ENCODE results near the gene BRIP1. TPM values are rescaled to one million over a fixed set of nuclear protein-coding genes. Genes with fewer than 3 reads are reported as not detected.
A peak's percentile ranks its signal among the peaks of the same experiment; 100 is the strongest.

Gene BRIP1
- total and polyA plus RNA-seq, 9 of the 15 experiments (the other 6 are each of a cell fraction or from before 2014, with no cell fraction given): 2.4 to 17.5 (median 11.2) TPM

- no peak overlapping the region for H3K27ac ChIP-seq (ENCODE audit: extremely low read depth, low read depth, low read length)
- H3K79me2 ChIP-seq (ENCODE audit: control insufficient read depth, insufficient read depth, low read length): no peaks in the 10 kb centered on the region
- no peak for ATAC-seq
- no peak for DNase-seq (ENCODE audit: extremely low read depth in 1 of 4, low spot score in 3 of 4)
- FAIRE-seq: no peak
- 0% methylated on average over 1 of the region's 1 CpG for WGBS (ENCODE audit: insufficient coverage, low coverage, missing lambda C conversion rate)
- intact Hi-C loops (cut with micrococcal nuclease): no loop called here
- ChIA-PET CTCF (ENCODE audit: low intra/inter-chr PET ratio) (no interaction called here), POLR2A (interaction anchor here (0.9 kb wide), 1 partner anchor 17 kb away, joined by 3 read pairs; no protein-coding TSS in a partner anchor)
- no peaks in the 10 kb centered on the region for H4K20me1 ChIP-seq (replicated peaks; ENCODE audit: control insufficient read depth, insufficient read depth, low read length)
- H3K27me3 ChIP-seq (ENCODE audit: control insufficient read depth in 2 of 2, insufficient read depth in 2 of 2, low read length in 2 of 2): peaks cover 6% of the 10 kb centered on the region in 2 experiments; a peak in 4 of 5 replicates
- H2AFZ ChIP-seq (ENCODE audit: low read depth, low read length): no peak overlapping the region
- no peaks in the 10 kb centered on the region for H3K36me3 ChIP-seq (ENCODE audit: control insufficient read depth, insufficient read depth, low read length)
- no peaks in the 10 kb centered on the region for H3K9me1 ChIP-seq (ENCODE audit: control insufficient read depth, insufficient read depth, low read length)
- no peak overlapping the region for H3K9ac ChIP-seq (ENCODE audit: insufficient read depth in 1 of 2, low read depth in 2 of 2, low read length in 2 of 2)
- H3K4me2 ChIP-seq (ENCODE audit: insufficient read depth, low read length): no peak overlapping the region
- BruUV-seq (replicated peaks): no TSS peak
- H3K9me3 ChIP-seq (replicated peaks; ENCODE audit: control insufficient read depth, insufficient read depth, low read depth, low read length): no peaks in the 10 kb centered on the region
- H3K4me1 ChIP-seq (replicated peaks in 1 of 2; ENCODE audit: control insufficient read depth in 2 of 2, insufficient read depth in 2 of 2, low read length in 2 of 2): no peaks in the 10 kb centered on the region
- H3K4me3 ChIP-seq: no peak overlapping the region
- in situ Hi-C loops (cut with MboI): no loop called here
- TF ChIP-seq BACH1 (tag; IDR thresholded peaks at IDR 0.05): 0 out of 2 replicates have a peak, but pooled peaks have one; percentile 5
- TF ChIP-seq SAFB2 (IDR thresholded peaks at IDR 0.05; ENCODE audit: borderline replicate concordance, low read depth, low read length, severe bottlenecking): no peak
Measured at GRCh38 chr17:61641715-61642114, 221.6 kb downstream of the BRIP1 start.

GRCh38 chr17:61641084-61641483, 222.2 kb downstream of the BRIP1 start:
- in situ Hi-C loops (cut with MboI): no loop called here
- DNase-seq (ENCODE audit: extremely low read depth in 1 of 4, low spot score in 3 of 4) (no peak), FAIRE-seq (no peak), ATAC-seq (no peak)
- Histone ChIP-seq H3K27ac (ENCODE audit: extremely low read depth, low read depth, low read length) (no peak overlapping the region), H3K27me3 (ENCODE audit: control insufficient read depth in 2 of 2, insufficient read depth in 2 of 2, low read length in 2 of 2) (peaks cover 6% of the 10 kb centered on the region in 2 experiments; a peak in 4 of 5 replicates), H3K9me3 (replicated peaks; ENCODE audit: control insufficient read depth, insufficient read depth, low read depth, low read length) (no peaks in the 10 kb centered on the region), H3K4me2 (ENCODE audit: insufficient read depth, low read length) (no peak overlapping the region), H2AFZ (ENCODE audit: low read depth, low read length) (no peak overlapping the region), H3K79me2 (ENCODE audit: control insufficient read depth, insufficient read depth, low read length) (no peaks in the 10 kb centered on the region), H3K4me3 (no peak overlapping the region), H3K36me3 (ENCODE audit: control insufficient read depth, insufficient read depth, low read length) (no peaks in the 10 kb centered on the region), H3K9ac (ENCODE audit: insufficient read depth in 1 of 2, low read depth in 2 of 2, low read length in 2 of 2) (no peak overlapping the region), H3K4me1 (replicated peaks in 1 of 2; ENCODE audit: control insufficient read depth in 2 of 2, insufficient read depth in 2 of 2, low read length in 2 of 2) (no peaks in the 10 kb centered on the region), H3K9me1 (ENCODE audit: control insufficient read depth, insufficient read depth, low read length) (no peaks in the 10 kb centered on the region), H4K20me1 (replicated peaks; ENCODE audit: control insufficient read depth, insufficient read depth, low read length) (no peaks in the 10 kb centered on the region)
- intact Hi-C loops (cut with micrococcal nuclease): no loop called here
- ChIA-PET POLR2A (interaction anchor here (0.6 kb wide), 1 partner anchor 193 kb away, joined by 5 read pairs; no protein-coding TSS in a partner anchor), CTCF (ENCODE audit: low intra/inter-chr PET ratio) (no interaction called here)
- WGBS (ENCODE audit: insufficient coverage, low coverage, missing lambda C conversion rate): 20% methylated on average over 6 of the region's 6 CpGs
- BruUV-seq (replicated peaks): no TSS peak
- no peak for TF ChIP-seq CXXC5 (CRISPR knock-in tag; IDR thresholded peaks at IDR 0.05)
- no peak for TF ChIP-seq ZNF133 (CRISPR knock-in tag; IDR thresholded peaks at IDR 0.05)
- TF ChIP-seq RBM22 (IDR thresholded peaks at IDR 0.05; ENCODE audit: low read depth, low read length, poor library complexity, severe bottlenecking): no peak
- peak in 1 of 3 experiments; percentile 95; a peak in 2 of 6 replicates for TF ChIP-seq ZBTB11 (CRISPR knock-in tag; IDR thresholded peaks at IDR 0.05)
- no peak for TF ChIP-seq SNAPC5 (CRISPR knock-in tag; IDR thresholded peaks at IDR 0.05)
